Activated CD4-positive, CD25-positive, alpha-beta regulatory T cell treated with anti-CD3 and anti-CD28 coated beads, Interleukin-2, amount 50 U/mL, for 24 hours (primary cell): Measurements from ENCODE around the gene DENND4B.
A peak's percentile ranks its signal among the peaks of the same experiment; 100 is the strongest.

Experiments used
- ATAC-seq, 2 donors: fragments of 150-1000 bp; cut with Tn5 transposase; one replicate each; pipeline ENCODE4 v1.10.0; 2021; ENCODE audit warnings: mild to moderate bottlenecking in 1 of 2, moderate library complexity in 1 of 2

DENND4B gene

DNA sequence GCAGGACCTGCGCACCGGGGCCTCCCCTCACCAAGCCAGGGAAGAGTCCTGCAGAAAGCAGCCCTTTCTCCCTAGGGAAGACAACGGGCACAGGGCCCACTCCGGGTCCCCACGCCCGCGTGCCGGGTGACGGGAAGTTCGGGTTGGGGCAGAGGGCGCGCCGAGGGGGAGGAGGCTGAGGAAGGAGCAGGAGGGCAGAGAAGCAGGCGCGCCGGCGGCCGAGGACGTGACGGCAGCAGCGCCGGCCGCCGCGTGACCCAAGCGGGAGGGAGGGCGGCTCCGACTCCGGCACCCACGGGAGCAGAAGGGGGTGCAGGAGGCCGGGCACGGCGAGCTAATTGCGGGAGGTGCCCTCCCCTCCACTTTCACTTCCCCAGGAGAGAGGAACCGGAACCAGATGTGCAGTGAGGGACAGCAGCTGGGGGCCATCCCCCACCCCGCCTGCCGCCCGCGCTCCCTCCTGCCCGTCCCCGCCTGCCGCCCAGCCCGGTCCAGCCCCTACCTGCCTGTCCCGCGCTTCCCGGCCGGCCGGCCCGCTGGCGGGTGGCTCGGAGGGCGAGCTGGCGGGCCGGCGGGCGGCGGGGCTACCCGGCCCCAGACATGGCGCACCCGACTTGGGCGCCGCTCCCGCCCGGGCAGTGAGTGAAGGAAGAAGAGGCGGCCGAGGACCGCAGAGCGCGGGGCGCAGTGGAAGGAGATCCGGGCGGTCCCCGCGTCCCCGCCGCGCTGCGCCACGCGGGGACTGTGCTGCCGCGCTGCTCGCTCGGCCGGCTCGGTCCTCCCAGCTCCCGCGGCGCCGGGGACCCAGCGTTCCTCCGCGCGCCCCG, 510 bp downstream of the DENND4B start:
- ATAC-seq: peak; percentile 60 to 62

- peak; percentile 58 to 67 for ATAC-seq
These were observed 1.3 kb downstream of the DENND4B start for GRCh38 chr1:153945131-153945794.

GRCh38 chr1:153944827-153945117, 1.7 kb downstream of the DENND4B start:
- ATAC-seq: no peak

- ATAC-seq: no peak
These were observed 2.3 kb downstream of the DENND4B start for GRCh38 chr1:153944005-153944826.

DNA sequence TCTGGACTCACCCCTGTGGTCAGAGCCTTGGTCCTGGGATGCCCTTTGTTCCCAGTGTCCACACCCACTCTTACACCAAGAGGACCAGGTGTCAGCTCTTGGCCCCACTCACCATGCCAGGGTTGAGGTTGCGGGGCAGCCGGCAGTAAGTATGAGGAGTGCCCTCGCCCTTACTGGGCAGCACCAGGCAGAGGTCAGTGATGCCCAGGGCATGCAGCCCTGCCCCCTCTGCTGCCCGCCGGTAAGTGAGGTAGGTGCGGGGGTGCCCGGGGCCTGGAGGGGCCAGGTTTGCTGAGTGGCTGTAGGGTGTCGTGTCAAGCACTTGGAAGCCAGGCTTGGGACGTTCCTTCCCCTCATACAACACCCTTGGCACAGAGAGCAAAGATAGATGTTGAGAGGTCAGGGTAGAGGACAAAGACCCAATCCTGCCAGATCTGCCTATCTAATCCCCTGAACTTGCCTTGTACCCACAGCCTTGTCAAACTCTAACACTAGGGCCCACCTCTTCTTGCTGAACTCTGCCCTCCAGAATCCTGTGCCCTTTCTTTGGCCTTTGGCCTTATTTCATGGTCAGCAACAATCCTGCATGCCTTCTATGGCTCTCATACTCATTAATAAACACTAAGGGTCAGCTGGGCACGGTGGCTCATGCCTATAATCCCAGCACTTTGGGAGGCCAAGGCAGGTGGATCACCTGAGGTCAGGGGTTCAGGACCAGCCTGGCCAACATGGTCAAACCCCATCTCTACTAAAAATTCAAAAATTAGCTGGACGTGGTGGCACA, 3.6 kb downstream of the DENND4B start:
- ATAC-seq: no peak

DNA sequence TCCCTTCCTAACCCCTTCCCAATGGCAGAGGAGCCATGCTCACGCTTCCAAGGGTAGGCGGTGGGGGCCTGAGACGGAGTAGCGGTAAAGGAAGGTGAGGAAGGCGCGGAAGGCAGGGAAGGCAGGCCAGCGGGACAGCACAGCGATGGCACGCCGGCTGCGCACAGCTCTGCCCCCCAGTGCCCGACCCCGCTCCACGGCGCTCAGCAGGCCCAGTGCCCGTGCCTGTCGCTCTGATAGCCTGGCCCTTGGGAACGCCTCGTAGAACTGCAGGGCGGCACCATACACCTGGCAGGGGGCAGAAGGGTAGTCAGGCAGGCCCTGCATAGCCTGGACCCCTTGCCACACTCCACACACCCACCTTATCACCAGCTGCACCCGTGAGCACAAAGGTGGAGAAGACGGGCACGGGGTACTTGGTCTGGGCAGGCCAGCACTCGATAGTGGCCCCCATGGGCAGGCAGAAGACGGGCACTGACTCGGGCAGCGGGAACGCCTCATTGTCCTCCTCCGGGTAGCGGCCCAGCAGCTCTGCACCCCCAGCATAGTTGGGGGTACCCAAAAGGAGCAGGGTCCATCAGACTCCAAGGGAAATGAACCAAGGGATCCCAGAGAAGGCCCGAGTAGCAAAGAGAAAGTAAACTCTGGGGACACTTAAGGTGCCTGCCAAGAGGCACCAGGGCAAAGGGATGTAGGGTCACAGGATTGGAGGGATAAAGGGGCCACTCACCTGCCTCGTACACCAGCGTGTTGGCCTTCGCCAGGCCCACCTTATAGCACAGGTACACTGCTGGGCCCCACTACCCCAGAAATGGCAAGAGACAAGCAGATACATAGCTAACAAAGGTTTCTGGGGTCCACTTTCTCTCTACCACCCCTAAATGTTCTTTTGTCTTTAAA, 4.4 kb downstream of the DENND4B start:
- ATAC-seq: no peak

GRCh38 chr1:153940756-153941155, 5.8 kb downstream of the DENND4B start:
- no peak for ATAC-seq

DNA sequence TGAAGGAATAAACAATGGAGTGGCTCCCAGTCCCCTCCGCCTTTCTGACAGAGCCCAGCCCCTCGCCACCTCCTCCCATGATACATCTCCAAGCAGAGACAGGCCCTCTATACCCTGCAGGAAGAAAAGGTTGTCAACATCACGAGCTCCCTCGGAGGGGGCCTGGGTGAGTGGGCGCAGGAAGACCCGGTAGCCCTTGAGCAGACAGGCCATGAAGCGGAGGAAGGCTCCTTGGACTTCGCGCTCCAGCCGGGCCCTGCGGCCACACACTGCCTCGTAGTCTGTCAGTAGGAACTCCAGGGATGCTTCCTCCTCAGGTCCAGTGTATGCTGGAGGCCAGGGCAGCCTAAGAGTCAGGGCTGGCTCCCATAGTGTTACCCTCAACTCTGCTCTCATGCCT, 7.0 kb downstream of the DENND4B start:
- no peak for ATAC-seq

DNA sequence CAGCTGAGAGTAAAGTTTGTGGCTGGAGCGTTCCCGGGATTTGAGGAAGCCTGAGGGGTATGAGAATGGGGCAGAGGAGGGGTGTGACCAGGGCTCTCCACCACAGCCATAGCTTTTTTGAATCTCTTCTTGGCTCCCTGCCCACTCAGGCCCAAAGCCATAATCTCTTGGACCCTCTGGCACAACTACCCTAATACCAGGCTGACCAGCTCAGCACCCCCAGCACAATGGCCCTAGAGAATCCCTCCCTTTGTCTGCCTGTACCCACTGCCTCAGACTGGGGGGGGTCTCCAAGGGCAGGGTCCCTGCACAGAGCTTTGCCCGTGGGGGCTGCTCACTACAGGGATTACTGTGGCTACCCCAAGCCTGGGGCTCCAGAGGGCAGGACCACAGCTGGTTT, 7.5 kb downstream of the DENND4B start:
- no peak for ATAC-seq

GRCh38 chr1:153937331-153937730, 9.2 kb downstream of the DENND4B start:
- no peak for ATAC-seq

GRCh38 chr1:153936011-153936802, 10.3 kb downstream of the DENND4B start:
- ATAC-seq: no peak

DNA sequence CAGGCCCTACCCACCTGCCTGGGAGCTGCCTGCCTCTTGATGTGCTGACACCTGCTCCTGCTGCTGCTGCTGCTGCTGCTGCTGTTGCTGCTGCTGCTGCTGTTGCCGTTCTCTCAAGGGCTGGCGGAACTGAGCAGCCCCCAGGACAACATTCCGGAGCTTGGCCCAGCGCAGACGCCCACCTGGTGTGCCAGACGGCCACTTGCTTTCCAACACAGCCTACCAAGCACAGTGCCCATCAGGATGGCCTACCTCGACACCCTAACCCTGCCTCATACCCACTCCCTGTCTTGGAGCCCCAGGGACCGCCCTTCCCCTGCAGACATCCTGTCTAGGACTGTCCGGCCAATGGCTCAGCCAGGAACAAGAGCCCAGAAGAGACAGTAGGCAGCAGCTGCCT, 11.8 kb downstream of the DENND4B start:
- no peak for ATAC-seq

- ATAC-seq: no peak
These were observed 12.6 kb downstream of the DENND4B start for GRCh38 chr1:153933955-153934354.

DNA sequence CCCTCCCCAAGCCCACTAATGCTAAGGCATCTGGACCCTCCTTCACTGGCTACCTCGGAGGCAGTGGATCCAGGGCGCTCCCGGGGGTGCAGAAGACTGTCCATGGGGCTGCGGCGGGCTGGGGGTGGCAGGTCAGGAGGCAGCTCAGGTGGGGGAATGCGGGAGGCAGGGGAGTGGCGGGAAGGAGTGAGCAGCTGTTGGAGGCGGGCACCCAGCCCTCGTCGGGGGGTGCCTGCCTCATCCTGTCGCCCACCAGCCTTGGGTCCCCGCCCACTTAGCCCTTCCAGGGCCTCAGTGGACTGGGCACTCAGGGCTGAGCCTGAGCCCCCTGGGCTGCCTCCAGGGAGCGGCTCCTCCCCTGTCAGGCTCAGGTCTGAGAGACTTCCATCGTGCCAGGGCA, 13.1 kb downstream of the DENND4B start:
- ATAC-seq: no peak

- ATAC-seq: no peak
These were observed 14.1 kb downstream of the DENND4B start for GRCh38 chr1:153932156-153933131.

GRCh38 chr1:153929981-153930948, 16.3 kb downstream of the DENND4B start:
- ATAC-seq: no peak

DNA sequence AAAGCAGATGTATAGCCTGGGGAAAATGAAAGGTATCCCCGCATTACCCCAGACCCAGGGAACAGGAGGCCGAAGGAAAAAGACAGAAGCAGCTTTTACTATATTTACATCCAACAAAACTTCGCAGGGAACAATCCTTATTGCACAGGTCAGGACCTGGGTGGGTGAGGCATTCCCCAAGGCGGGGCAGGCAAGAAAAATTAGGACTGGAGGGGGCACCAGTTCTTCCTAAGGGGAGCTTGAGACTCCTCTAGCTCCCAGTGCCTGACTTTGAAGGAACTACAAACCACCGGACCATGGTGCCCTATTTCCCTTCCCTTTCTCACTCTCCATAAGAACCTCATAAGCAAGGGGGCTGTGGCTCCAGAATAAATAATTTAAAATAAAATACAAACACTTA, 17.1 kb downstream of the DENND4B start:
- no peak for ATAC-seq

DNA sequence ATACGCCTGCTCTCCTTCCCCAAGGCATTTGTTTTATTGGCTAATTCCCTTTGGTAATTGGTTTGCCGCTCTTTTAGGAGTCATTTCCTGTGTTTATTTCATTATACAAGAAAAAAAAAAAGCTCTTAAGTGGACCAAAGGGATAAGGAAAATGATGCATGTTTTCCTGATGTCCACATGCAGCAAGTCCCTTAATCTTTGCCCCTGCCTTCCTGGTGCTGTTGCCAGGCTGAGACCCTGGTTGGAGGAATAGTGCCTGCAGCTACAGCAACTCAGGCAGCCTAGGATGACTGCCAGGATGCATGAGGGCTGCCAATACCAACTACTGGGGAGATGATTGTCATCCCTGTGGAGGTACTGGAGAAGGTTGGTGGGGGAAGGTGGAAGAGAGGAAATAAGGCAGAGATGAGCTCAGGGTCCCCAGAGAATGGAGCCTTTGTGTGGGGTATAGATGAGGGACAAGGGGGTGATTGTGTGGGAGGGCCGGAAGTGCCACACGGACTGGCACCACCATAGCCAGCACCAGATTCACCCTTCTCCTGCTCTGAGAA, 17.7 kb downstream of the DENND4B start:
- ATAC-seq: no peak
